ENCODE measurements around the gene AUTS2. TPM values are rescaled to one million over a fixed set of nuclear protein-coding genes. Genes with fewer than 3 reads are reported as not detected.

Gene AUTS2
- polyA plus RNA-seq, 3 donors: 0.08 to 0.35 TPM; not detected in 1

GRCh38 chr7:70766109-70766508, 1167.8 kb downstream of the AUTS2 start:
- no peaks in the 10 kb centered on the region for H3K36me3 ChIP-seq (replicated peaks in 1 of 2; ENCODE audit: control insufficient read depth in 1 of 2, insufficient read depth in 2 of 2, low read length in 2 of 2)

GRCh38 chr7:70766694-70767093, 1168.4 kb downstream of the AUTS2 start:
- Mint-ChIP-seq H3K4me1 (peaks cover 16% of the 10 kb centered on the region), H3K4me3 (no peak overlapping the region), H3K27ac (no peak overlapping the region), H3K27me3 (ENCODE audit: low read depth in 3 of 3) (peaks cover 0 to 2% (median 1%) of the 10 kb centered on the region in 3 donors), H3K9me3 (peaks cover 0 to 2% (median 0%) of the 10 kb centered on the region in 7 donors), H3K36me3 (no peaks in the 10 kb centered on the region)
- WGBS (ENCODE audit: insufficient coverage): 95% methylated on average over 2 of the region's 4 CpGs
- TF ChIP-seq CTCF (IDR thresholded peaks at IDR 0.05): no peak
- no peak for DNase-seq
- Histone ChIP-seq H3K27me3 (ENCODE audit: control insufficient read depth in 2 of 2, insufficient read depth in 2 of 2, low read length in 2 of 2) (no peaks in the 10 kb centered on the region), H3K4me1 (ENCODE audit: control insufficient read depth in 1 of 2, insufficient read depth in 2 of 2, low read length in 2 of 2) (no peaks in the 10 kb centered on the region), H4K20me1 (ENCODE audit: insufficient read depth, low read length) (no peaks in the 10 kb centered on the region), H2AFZ (ENCODE audit: insufficient read depth, low read depth, low read length, poor library complexity, severe bottlenecking) (no peak overlapping the region), H3K4me2 (replicated peaks; ENCODE audit: extremely low read depth, low read length, poor library complexity, severe bottlenecking) (no peak overlapping the region), H3K9me3 (replicated peaks in 1 of 2; ENCODE audit: control insufficient read depth in 1 of 2, insufficient read depth in 1 of 2, low read length in 2 of 2) (no peaks in the 10 kb centered on the region), H3K79me2 (ENCODE audit: insufficient read depth, low read length) (no peaks in the 10 kb centered on the region), H3K9ac (ENCODE audit: insufficient read depth, low read length, poor library complexity, severe bottlenecking) (no peak overlapping the region), H3K36me3 (replicated peaks in 1 of 2; ENCODE audit: control insufficient read depth in 1 of 2, insufficient read depth in 2 of 2, low read length in 2 of 2) (no peaks in the 10 kb centered on the region), H3K4me3 (replicated peaks in 1 of 3; ENCODE audit: low read depth in 2 of 3, low read length in 3 of 3) (no peak overlapping the region), H3K27ac (ENCODE audit: low read depth in 1 of 2, low read length in 2 of 2) (no peak overlapping the region)
- intact Hi-C loops (cut with micrococcal nuclease): no loop called here

More at GRCh38 chr7:70766109-70766508, 1167.8 kb downstream of the AUTS2 start:
- Histone ChIP-seq H4K20me1 (ENCODE audit: insufficient read depth, low read length) (no peaks in the 10 kb centered on the region), H3K27ac (ENCODE audit: low read depth in 1 of 2, low read length in 2 of 2) (no peak overlapping the region), H3K4me2 (replicated peaks; ENCODE audit: extremely low read depth, low read length, poor library complexity, severe bottlenecking) (no peak overlapping the region), H3K79me2 (ENCODE audit: insufficient read depth, low read length) (no peaks in the 10 kb centered on the region), H3K27me3 (ENCODE audit: control insufficient read depth in 2 of 2, insufficient read depth in 2 of 2, low read length in 2 of 2) (no peaks in the 10 kb centered on the region), H2AFZ (ENCODE audit: insufficient read depth, low read depth, low read length, poor library complexity, severe bottlenecking) (no peak overlapping the region), H3K9me3 (replicated peaks in 1 of 2; ENCODE audit: control insufficient read depth in 1 of 2, insufficient read depth in 1 of 2, low read length in 2 of 2) (no peaks in the 10 kb centered on the region), H3K9ac (ENCODE audit: insufficient read depth, low read length, poor library complexity, severe bottlenecking) (no peak overlapping the region), H3K4me1 (ENCODE audit: control insufficient read depth in 1 of 2, insufficient read depth in 2 of 2, low read length in 2 of 2) (no peaks in the 10 kb centered on the region), H3K4me3 (replicated peaks in 1 of 3; ENCODE audit: low read depth in 2 of 3, low read length in 3 of 3) (no peak overlapping the region)
- H3K9me3 Mint-ChIP-seq: peaks cover 0 to 2% (median 0%) of the 10 kb centered on the region in 7 donors
- intact Hi-C loops (cut with micrococcal nuclease): no loop called here
- H3K4me3 Mint-ChIP-seq: no peak overlapping the region
- no peak for DNase-seq
- H3K27ac Mint-ChIP-seq: peak overlapping the region in 2 of 7 donors; percentile 9 to 82
- no peaks in the 10 kb centered on the region for H3K36me3 Mint-ChIP-seq
- TF ChIP-seq CTCF (IDR thresholded peaks at IDR 0.05): no peak
- peaks cover 0 to 2% (median 1%) of the 10 kb centered on the region in 3 donors for H3K27me3 Mint-ChIP-seq (ENCODE audit: low read depth in 3 of 3)
- H3K4me1 Mint-ChIP-seq: peaks cover 12% of the 10 kb centered on the region
- WGBS (ENCODE audit: insufficient coverage): over 99% methylated on average over 19 of the region's 21 CpGs

All from CD14-positive monocyte (primary cell).